A673 (cell line): ENCODE results near the gene SNX13.

Source experiments
- CTCF ChIP-seq: fragments of 300-800, 200-600 bp; sonication (generic); conservative IDR thresholded peaks from 2 replicates; pipeline ENCODE4 v1.5.1; 2017; ENCODE audit warnings: low read depth, mild to moderate bottlenecking, antibody characterized with exemption, low read length, moderate library complexity, mixed read lengths
- EZH2 ChIP-seq: fragments of 200-600 bp; sonication (generic); IDR thresholded peaks from 2 replicates; pipeline ENCODE4 v1.6.1; 2017; ENCODE audit warnings: borderline replicate concordance, low read depth, mild to moderate bottlenecking, mixed read lengths, antibody characterized with exemption, low read length; ENCODE audit not compliant: poor library complexity, severe bottlenecking

DNA sequence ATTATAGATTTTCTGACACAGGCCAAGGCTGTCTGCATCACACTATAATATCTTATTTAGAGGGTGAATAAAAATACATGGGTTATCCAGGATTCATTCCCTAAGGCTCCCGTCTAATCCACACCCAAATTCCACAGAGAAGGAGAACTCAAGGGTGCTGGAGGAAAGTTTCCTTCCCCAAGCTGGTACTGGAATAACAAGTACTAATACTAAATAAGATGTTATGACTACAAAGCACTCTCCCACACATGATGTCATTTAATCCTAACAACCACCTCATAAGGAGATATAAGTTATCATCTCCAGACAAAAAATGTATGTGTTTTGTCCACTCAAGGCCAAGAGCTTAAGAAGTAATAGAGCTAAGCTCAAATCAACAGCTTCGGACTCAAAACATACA lies 53.0 kb downstream of the SNX13 start:
- TF ChIP-seq CTCF (no peak), EZH2 (no peak)
